B cell (primary cell): ENCODE measurements around the gene DNASE1L2. TPM values are rescaled to one million over a fixed set of nuclear protein-coding genes. Genes with fewer than 3 reads are reported as not detected.

Source experiments
- ATAC-seq: fragments of 200-7000 bp; cut with Tn5 transposase; one replicate; pipeline ENCODE4 v1.10.0; 2021; ENCODE audit warnings: low read depth, mild to moderate bottlenecking, moderate number of reproducible peaks, moderate library complexity
- CTCF ChIA-PET: fragments of 350-600 bp; sonication (Branson Sonifier 250); formaldehyde crosslinking; loops from one replicate; lab custom pipeline; 2021; ENCODE audit warnings: antibody characterized with exemption, inconsistent platforms; lab: Charles Lee
- POLR2A ChIA-PET: fragments of 350-600 bp; sonication (Branson Sonifier 250); formaldehyde crosslinking; loops from one replicate; lab custom pipeline; 2021; ENCODE audit warnings: antibody characterized with exemption; lab: Charles Lee
- DNase-seq: peaks from one replicate; pipeline ENCODE4 v3.0.0; 2013
- H2AFZ ChIP-seq: 2 replicates; pipeline ENCODE4 v1.6.1; 2012; ENCODE audit warnings: mild to moderate bottlenecking, low read depth, low read length; ENCODE audit not compliant: insufficient read depth, poor library complexity, severe bottlenecking
- H3K27ac ChIP-seq, 2 donors: 1 replicate in 1 of 2; 2 replicates in 1 of 2; pipeline ENCODE4 v1.5.1; 2012 to 2013; ENCODE audit warnings: low read length in 2 of 2, mild to moderate bottlenecking in 2 of 2, moderate library complexity in 1 of 2
- H3K27me3 ChIP-seq, 4 experiments: fragments of 200-600 bp in 1 of 4; sonication (generic) in 1 of 4; replicated peaks in 1 of 4; 1 replicate in 2 of 4; 2 replicates in 2 of 4; pipeline versions ENCODE4 v1.6.1 to v1.7.0; 2013 to 2016; ENCODE audit warnings: low read length in 3 of 4, mild to moderate bottlenecking in 2 of 4, mixed read lengths in 1 of 4, moderate library complexity in 1 of 4; ENCODE audit not compliant: insufficient read depth in 4 of 4, control insufficient read depth in 3 of 4; ENCODE audit errors: control extremely low read depth in 1 of 4
- H3K36me3 ChIP-seq, 2 experiments: replicated peaks in 1 of 2; 1 replicate in 1 of 2; 2 replicates in 1 of 2; pipeline versions ENCODE4 v1.6.1 to v1.7.1; 2013; ENCODE audit warnings: low read length in 1 of 2; ENCODE audit not compliant: insufficient read depth in 2 of 2, control insufficient read depth in 1 of 2; ENCODE audit errors: control extremely low read depth in 1 of 2, extremely low read depth in 1 of 2
- H3K4me1 ChIP-seq, 2 donors: fragments of 200-600 bp in 1 of 2; sonication (generic) in 1 of 2; 1 replicate in 1 of 2; 2 replicates in 1 of 2; pipeline versions ENCODE4 v1.5.1 to v1.6.1; 2013 to 2017; ENCODE audit warnings: low read length in 2 of 2; ENCODE audit not compliant: control insufficient read depth in 2 of 2, insufficient read depth in 2 of 2
- H3K4me2 ChIP-seq: replicated peaks from 2 replicates; pipeline ENCODE3; 2012; ENCODE audit warnings: mild to moderate bottlenecking, low read depth, low read length; ENCODE audit not compliant: poor library complexity, severe bottlenecking
- H3K4me3 ChIP-seq, 5 experiments: fragments of 200-600 bp in 1 of 5; sonication (generic) in 1 of 5; 1 replicate in 3 of 5; 2 replicates in 2 of 5; pipeline versions ENCODE4 v1.5.1 to v1.7.0; 2011 to 2016; ENCODE audit warnings: low read length in 4 of 5, mild to moderate bottlenecking in 4 of 5, low read depth in 2 of 5, control low read depth in 1 of 5, moderate library complexity in 1 of 5; ENCODE audit not compliant: insufficient read depth in 1 of 5; ENCODE audit errors: control extremely low read depth in 1 of 5, extremely low read depth in 1 of 5
- H3K79me2 ChIP-seq: fragments of 200-600 bp; sonication (generic); one replicate; pipeline ENCODE4 v1.6.0; 2016; ENCODE audit warnings: low read length; ENCODE audit not compliant: control insufficient read depth, insufficient read depth
- H3K9ac ChIP-seq: fragments of 200-600 bp; sonication (generic); 2 replicates; pipeline ENCODE4 v1.6.1; 2017; ENCODE audit warnings: mild to moderate bottlenecking, low read length, moderate library complexity
- H3K9me3 ChIP-seq, 3 donors: one replicate each; pipeline versions ENCODE4 v1.6.1 to v1.7.1; 2013; ENCODE audit warnings: low read length in 2 of 3; ENCODE audit not compliant: control insufficient read depth in 2 of 3, insufficient read depth in 1 of 3; ENCODE audit errors: control extremely low read depth in 1 of 3
- H4K20me1 ChIP-seq: 2 replicates; pipeline ENCODE4 v1.6.0; 2012; ENCODE audit warnings: mild to moderate bottlenecking, low read length; ENCODE audit not compliant: insufficient read depth, control insufficient read depth, poor library complexity, severe bottlenecking
- H3K27ac Mint-ChIP-seq: one replicate; pipeline ENCODE4 v1.8.0; 2021; ENCODE audit warnings: mixed read lengths
- H3K27me3 Mint-ChIP-seq: one replicate; pipeline ENCODE4 v1.8.0; 2021; ENCODE audit warnings: mixed read lengths
- H3K4me1 Mint-ChIP-seq: one replicate; pipeline ENCODE4 v1.8.0; 2021; ENCODE audit warnings: mixed read lengths
- H3K4me3 Mint-ChIP-seq: one replicate; pipeline ENCODE4 v1.8.0; 2021; ENCODE audit warnings: mixed read lengths
- H3K9me3 Mint-ChIP-seq: one replicate; pipeline ENCODE4 v1.8.0; 2022; ENCODE audit warnings: mixed read lengths; ENCODE audit not compliant: insufficient read depth
- CTCF ChIP-seq: fragments of 200-600 bp; IDR thresholded peaks from one replicate; pipeline ENCODE4 v1.8.0; 2022; ENCODE audit warnings: antibody characterized with exemption, mild to moderate bottlenecking
- EZH2 ChIP-seq: IDR thresholded peaks from 2 replicates; pipeline ENCODE4 v1.6.1; 2012; ENCODE audit warnings: borderline replicate concordance, low read depth, mild to moderate bottlenecking, moderate library complexity, low read length; ENCODE audit not compliant: insufficient read depth, poor library complexity, severe bottlenecking
- WGBS: methylation state at CpG from one replicate; pipeline ENCODE4 v1.1.5; 2013; ENCODE audit warnings: missing lambda C conversion rate; ENCODE audit not compliant: insufficient coverage; 5-methylcytosine and 5-hydroxymethylcytosine counted together
- intact Hi-C: fragments of 100-400 bp; cut with micrococcal nuclease; formaldehyde crosslinking; loops from one replicate; pipeline ENCODE4 v1.10.0; 2022
- polyA plus RNA-seq: library from polyadenylated mRNA; depleted of rRNA; stranded (reverse); fragments of >200 nt; gene quantifications from 2 replicates; pipeline ENCODE4 v1.2.3, GENCODE V29; 2012
- total RNA-seq, 2 donors: library from RNA; stranded (reverse); fragments of 120-200 nt in 1 of 2; gene quantifications; 1 replicate in 1 of 2; 2 replicates in 1 of 2; pipeline versions ENCODE4 v1.2.3 to v1.2.4, GENCODE V29; 2013 to 2022

DNASE1L2 gene
- total and polyA plus RNA-seq, 2 donors (not counting 1 experiment from before 2014, with no cell fraction given), result 1.1 to 1.6 TPM

DNA sequence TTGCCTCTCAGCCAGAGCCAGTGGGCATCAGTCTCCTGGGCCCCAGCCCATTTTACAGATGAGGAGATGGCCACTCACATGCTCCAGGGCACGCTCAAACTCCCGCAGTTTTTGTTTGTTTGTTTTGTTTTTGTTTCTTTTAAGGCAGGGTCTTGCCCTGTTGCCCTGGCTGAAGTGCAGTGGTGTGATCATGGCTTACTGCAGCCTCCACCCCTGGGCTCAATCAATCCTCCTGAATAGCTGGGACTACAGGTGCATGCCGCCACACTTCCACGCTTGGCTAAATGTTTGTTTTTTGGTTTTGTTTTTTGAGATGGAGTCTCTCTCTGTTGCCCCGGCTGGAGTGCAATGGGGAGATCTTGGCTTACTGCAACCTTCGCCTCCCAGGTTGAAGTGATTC is 9.3 kb upstream of the DNASE1L2 start:
- Mint-ChIP-seq H3K9me3 (no peaks in the 10 kb centered on the region), H3K4me1 (peaks cover 25% of the 10 kb centered on the region), H3K27ac (no peak overlapping the region), H3K27me3 (no peaks in the 10 kb centered on the region), H3K4me3 (no peak overlapping the region)
- Histone ChIP-seq H3K4me3 (no peak overlapping the region), H3K9me3 (peaks cover 0 to 2% (median 0%) of the 10 kb centered on the region in 3 donors), H3K27ac (no peak overlapping the region), H3K27me3 (no peaks in the 10 kb centered on the region), H2AFZ (no peak overlapping the region), H3K79me2 (peaks cover 48% of the 10 kb centered on the region), H3K4me2 (no peak overlapping the region), H3K9ac (no peak overlapping the region), H3K36me3 (peaks cover 0 to 30% of the 10 kb centered on the region in 2 experiments), H4K20me1 (peaks cover 48% of the 10 kb centered on the region), H3K4me1 (peaks cover 6 to 16% of the 10 kb centered on the region in 2 donors)
- CTCF ChIA-PET, result interaction anchor here (0.8 kb wide), 1 partner anchor 24 kb away, joined by 3 read pairs; the partner anchor contains the start of gene ECI1
- 96% methylated on average over 3 of the region's 6 CpGs for WGBS
- intact Hi-C loops, result no loop called here
- ATAC-seq (no peak), DNase-seq (no peak)
- POLR2A ChIA-PET, result interaction anchor here (0.7 kb wide), 1 partner anchor 257 kb away, joined by 6 read pairs; no protein-coding TSS in a partner anchor
- TF ChIP-seq CTCF (no peak), EZH2 (no peak)

- no peak overlapping the region for H3K9ac ChIP-seq
- H3K36me3 ChIP-seq, result peaks cover 0 to 42% of the 10 kb centered on the region in 2 experiments
- POLR2A ChIA-PET, result no interaction called here
- peaks cover 0 to 2% (median 0%) of the 10 kb centered on the region in 3 donors for H3K9me3 ChIP-seq
- intact Hi-C loops, result no loop called here
- TF ChIP-seq EZH2, result no peak
- TF ChIP-seq CTCF, result no peak
- no peak overlapping the region for H3K4me2 ChIP-seq
- H3K27me3 ChIP-seq, result no peaks in the 10 kb centered on the region
- 98% methylated on average over 24 of the region's 25 CpGs for WGBS
- peaks cover 48% of the 10 kb centered on the region for H4K20me1 ChIP-seq
- H2AFZ ChIP-seq, result no peak overlapping the region
- H3K4me3 ChIP-seq, result no peak overlapping the region
- H3K27me3 Mint-ChIP-seq, result no peaks in the 10 kb centered on the region
- DNase-seq (no peak), ATAC-seq (no peak)
- peaks cover 6 to 11% of the 10 kb centered on the region in 2 donors for H3K4me1 ChIP-seq
- H3K27ac Mint-ChIP-seq, result no peak overlapping the region
- H3K4me1 Mint-ChIP-seq, result peaks cover 22% of the 10 kb centered on the region
- CTCF ChIA-PET, result interaction anchor here (1.3 kb wide), 1 partner anchor 23 kb away, joined by 3 read pairs; the partner anchor contains the start of gene ECI1
- no peaks in the 10 kb centered on the region for H3K9me3 Mint-ChIP-seq
- H3K4me3 Mint-ChIP-seq, result no peak overlapping the region
- H3K79me2 ChIP-seq, result peaks cover 48% of the 10 kb centered on the region
- H3K27ac ChIP-seq, result no peak overlapping the region
Observed at GRCh38 chr16:2228161-2228824, 8.0 kb upstream of the DNASE1L2 start.
